DOHH2 (cell line): ENCODE results near the gene OR9Q1.

Experiments used
- H3F3A ChIP-seq: fragments of 200-600 bp; sonication (generic), shearing (Covaris generic); 2 replicates; pipeline ENCODE4 v1.6.0; 2016; ENCODE audit warnings: antibody characterized with exemption, mild to moderate bottlenecking; ENCODE audit not compliant: control insufficient read depth, insufficient read depth
- H3K27ac ChIP-seq: fragments of 200-600 bp; sonication (generic); 2 replicates; pipeline ENCODE4 v1.5.1; 2014; ENCODE audit warnings: low read depth, mild to moderate bottlenecking, low read length, moderate library complexity
- H3K27me3 ChIP-seq: fragments of 200-600 bp; sonication (generic); 2 replicates; pipeline ENCODE4 v1.6.1; 2014; ENCODE audit warnings: mild to moderate bottlenecking, low read length, mixed read lengths; ENCODE audit not compliant: control insufficient read depth
- H3K36me3 ChIP-seq: fragments of 200-600 bp; sonication (generic); 2 replicates; pipeline ENCODE4 v1.6.1; 2014; ENCODE audit warnings: mild to moderate bottlenecking, low read length, moderate library complexity, mixed read lengths; ENCODE audit not compliant: control insufficient read depth
- H3K4me1 ChIP-seq: fragments of 200-600 bp; sonication (generic); 2 replicates; pipeline ENCODE4 v1.6.1; 2014; ENCODE audit warnings: mild to moderate bottlenecking, low read length, mixed read lengths; ENCODE audit not compliant: control insufficient read depth
- H3K4me2 ChIP-seq: fragments of 200-600 bp; sonication (generic); 2 replicates; pipeline ENCODE4 v1.6.0; 2014; ENCODE audit warnings: mild to moderate bottlenecking, low read length, moderate library complexity
- H3K4me3 ChIP-seq: fragments of 200-600 bp; sonication (generic); 2 replicates; pipeline ENCODE4 v1.5.1; 2014; ENCODE audit warnings: mild to moderate bottlenecking, low read length, mixed read lengths
- H3K79me2 ChIP-seq: fragments of 200-600 bp; sonication (generic); 2 replicates; pipeline ENCODE4 v1.6.1; 2014; ENCODE audit warnings: mild to moderate bottlenecking, low read length, mixed read lengths; ENCODE audit not compliant: control insufficient read depth
- H3K9me2 ChIP-seq: fragments of 200-600 bp; sonication (generic); replicated peaks from 2 replicates; pipeline ENCODE4 v1.6.1; 2014; ENCODE audit warnings: mild to moderate bottlenecking, low read length, mixed read lengths; ENCODE audit not compliant: control insufficient read depth
- H3K9me3 ChIP-seq: fragments of 200-600 bp; sonication (generic); 2 replicates; pipeline ENCODE4 v1.6.1; 2014; ENCODE audit warnings: antibody characterized with exemption, low read length, mixed read lengths; ENCODE audit not compliant: control insufficient read depth, insufficient read depth
- H4K20me1 ChIP-seq: fragments of 200-600 bp; sonication (generic); 2 replicates; pipeline ENCODE4 v1.6.0; 2014; ENCODE audit warnings: low read depth, mild to moderate bottlenecking, antibody characterized with exemption, low read length, moderate library complexity; ENCODE audit not compliant: control insufficient read depth, insufficient read depth
- EZH2phosphoT487 ChIP-seq: fragments of 200-600 bp; sonication (generic); IDR thresholded peaks from 2 replicates; pipeline ENCODE4 v1.6.1; 2017; ENCODE audit warnings: borderline replicate concordance, mild to moderate bottlenecking, antibody characterized with exemption, low read length, moderate library complexity, mixed read lengths
- TF ChIP-seq, protein P1 (sequence below): fragments of 200-600 bp; sonication (generic); IDR thresholded peaks from one replicate; pipeline ENCODE4 v1.5.1; 2014; ENCODE audit warnings: antibody characterized with exemption, mild to moderate bottlenecking, low read depth, low read length; ENCODE audit not compliant: poor library complexity, severe bottlenecking

Gene OR9Q1

DNA sequence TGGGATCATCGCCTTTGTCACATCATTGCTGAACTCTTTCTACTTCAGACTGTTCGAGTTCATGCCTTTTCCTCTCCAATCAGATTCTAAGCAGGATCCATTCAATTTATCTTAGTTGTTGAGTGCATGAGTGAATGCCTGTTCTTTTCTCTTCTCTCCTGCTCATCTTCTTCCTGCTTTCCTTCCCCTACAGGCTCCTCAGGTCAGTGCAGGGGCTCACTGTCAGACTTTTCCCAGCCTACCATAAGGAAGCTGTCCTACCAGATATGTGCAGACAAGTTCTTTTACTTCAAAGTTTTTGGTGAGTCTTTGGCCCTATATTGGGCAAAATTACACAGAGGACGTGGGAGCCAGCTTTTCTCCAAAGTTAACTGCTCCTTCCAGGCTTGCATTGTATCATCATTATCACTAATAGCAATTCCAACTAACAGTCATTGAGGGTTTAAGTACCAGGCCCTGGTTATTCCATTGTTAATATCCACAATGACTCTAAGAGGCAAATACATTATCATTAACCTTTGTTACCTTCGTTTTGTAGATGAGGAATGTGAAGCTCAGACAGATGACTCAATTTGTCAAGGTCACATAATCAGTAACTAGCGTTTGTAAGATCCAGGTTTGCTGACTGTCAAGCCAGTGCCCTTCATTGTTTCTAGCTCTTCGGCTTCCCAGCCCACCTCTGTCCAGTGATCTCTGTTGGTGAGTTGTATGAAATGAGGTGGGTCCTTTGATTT, 37.4 kb downstream of the OR9Q1 start:
- Histone ChIP-seq H3K27me3 (no peaks in the 10 kb centered on the region), H3K4me3 (no peak overlapping the region), H3K27ac (no peak overlapping the region), H3K4me1 (no peaks in the 10 kb centered on the region), H3K36me3 (no peaks in the 10 kb centered on the region), H3K9me3 (no peaks in the 10 kb centered on the region), H3F3A (no peaks in the 10 kb centered on the region), H3K4me2 (no peak overlapping the region), H3K79me2 (no peaks in the 10 kb centered on the region), H4K20me1 (no peaks in the 10 kb centered on the region), H3K9me2 (no peaks in the 10 kb centered on the region)
- TF ChIP-seq, protein P1, sequence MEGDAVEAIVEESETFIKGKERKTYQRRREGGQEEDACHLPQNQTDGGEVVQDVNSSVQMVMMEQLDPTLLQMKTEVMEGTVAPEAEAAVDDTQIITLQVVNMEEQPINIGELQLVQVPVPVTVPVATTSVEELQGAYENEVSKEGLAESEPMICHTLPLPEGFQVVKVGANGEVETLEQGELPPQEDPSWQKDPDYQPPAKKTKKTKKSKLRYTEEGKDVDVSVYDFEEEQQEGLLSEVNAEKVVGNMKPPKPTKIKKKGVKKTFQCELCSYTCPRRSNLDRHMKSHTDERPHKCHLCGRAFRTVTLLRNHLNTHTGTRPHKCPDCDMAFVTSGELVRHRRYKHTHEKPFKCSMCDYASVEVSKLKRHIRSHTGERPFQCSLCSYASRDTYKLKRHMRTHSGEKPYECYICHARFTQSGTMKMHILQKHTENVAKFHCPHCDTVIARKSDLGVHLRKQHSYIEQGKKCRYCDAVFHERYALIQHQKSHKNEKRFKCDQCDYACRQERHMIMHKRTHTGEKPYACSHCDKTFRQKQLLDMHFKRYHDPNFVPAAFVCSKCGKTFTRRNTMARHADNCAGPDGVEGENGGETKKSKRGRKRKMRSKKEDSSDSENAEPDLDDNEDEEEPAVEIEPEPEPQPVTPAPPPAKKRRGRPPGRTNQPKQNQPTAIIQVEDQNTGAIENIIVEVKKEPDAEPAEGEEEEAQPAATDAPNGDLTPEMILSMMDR: no peak
- TF ChIP-seq EZH2phosphoT487: no peak

DNA sequence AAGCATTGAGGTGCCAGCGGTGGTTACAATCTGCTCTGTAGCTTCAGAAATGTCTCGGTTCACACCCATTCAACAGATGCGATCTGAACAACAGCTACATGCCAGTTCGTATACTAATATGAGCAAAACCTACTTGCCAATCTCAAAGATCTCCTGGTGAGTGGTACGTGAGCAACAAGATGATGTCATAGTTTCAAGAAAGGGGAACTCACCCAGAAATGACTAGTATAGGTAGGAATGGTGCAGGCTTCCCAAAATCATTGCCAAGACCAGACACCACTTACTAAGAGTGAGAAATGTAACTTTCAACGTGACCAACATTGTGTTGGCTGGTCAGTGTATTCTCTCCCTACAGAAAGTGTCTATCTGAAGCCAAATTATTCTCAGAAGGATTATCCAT, 38.1 kb downstream of the OR9Q1 start:
- H3K79me2 ChIP-seq: no peaks in the 10 kb centered on the region
- no peaks in the 10 kb centered on the region for H4K20me1 ChIP-seq
- TF ChIP-seq EZH2phosphoT487: no peak
- TF ChIP-seq, protein P1: no peak
- H3K4me3 ChIP-seq: no peak overlapping the region
- no peak overlapping the region for H3K4me2 ChIP-seq
- no peaks in the 10 kb centered on the region for H3K4me1 ChIP-seq
- no peaks in the 10 kb centered on the region for H3K9me2 ChIP-seq
- H3K9me3 ChIP-seq: no peaks in the 10 kb centered on the region
- H3K36me3 ChIP-seq: no peaks in the 10 kb centered on the region
- no peak overlapping the region for H3K27ac ChIP-seq
- no peaks in the 10 kb centered on the region for H3F3A ChIP-seq
- no peaks in the 10 kb centered on the region for H3K27me3 ChIP-seq

DNA sequence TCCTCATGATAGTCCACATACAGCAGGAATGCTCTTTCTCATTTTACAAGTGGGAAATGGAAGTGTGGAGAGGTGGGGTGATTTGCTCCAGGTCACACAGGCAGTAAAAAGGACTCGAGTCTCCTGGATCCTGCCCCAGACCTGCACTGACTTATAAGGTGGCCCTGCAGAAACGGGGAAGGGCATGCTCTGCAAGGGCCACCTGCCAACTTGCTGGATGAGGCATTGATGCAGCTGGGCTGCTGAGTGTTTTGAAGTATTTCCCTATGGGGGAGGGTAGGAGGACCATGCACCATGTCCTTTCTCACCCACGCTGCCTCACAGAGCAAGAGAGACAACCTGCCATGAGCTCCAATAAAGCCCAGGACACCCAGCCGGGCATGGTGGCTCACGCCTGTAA, 44.0 kb downstream of the OR9Q1 start:
- no peaks in the 10 kb centered on the region for H3K79me2 ChIP-seq
- no peaks in the 10 kb centered on the region for H3F3A ChIP-seq
- H3K4me2 ChIP-seq: no peak overlapping the region
- H3K4me3 ChIP-seq: no peak overlapping the region
- H4K20me1 ChIP-seq: no peaks in the 10 kb centered on the region
- no peaks in the 10 kb centered on the region for H3K9me2 ChIP-seq
- H3K36me3 ChIP-seq: no peaks in the 10 kb centered on the region
- H3K4me1 ChIP-seq: no peaks in the 10 kb centered on the region
- no peaks in the 10 kb centered on the region for H3K27me3 ChIP-seq
- no peak overlapping the region for H3K27ac ChIP-seq
- H3K9me3 ChIP-seq: no peaks in the 10 kb centered on the region
- TF ChIP-seq, protein P1: no peak
- no peak for TF ChIP-seq EZH2phosphoT487
